ENCODE results near the gene AUTS2. TPM values are rescaled to one million over a fixed set of nuclear protein-coding genes. Genes with fewer than 3 reads are reported as not detected.

Gene AUTS2
- total and polyA plus RNA-seq, 9 of the 15 experiments (the other 6 are each of a cell fraction or from before 2014, with no cell fraction given) = 0.58 TPM; not detected in 8

GRCh38 chr7:70710651-70711050 is 1112.4 kb downstream of the AUTS2 start (continued):
- no peak for TF ChIP-seq AFF4 (CRISPR knock-in tag; IDR thresholded peaks at IDR 0.05)
- no peak for TF ChIP-seq ZNF253 (CRISPR knock-in tag; conservative IDR thresholded peaks at IDR 0.05)
- TF ChIP-seq, protein P1, sequence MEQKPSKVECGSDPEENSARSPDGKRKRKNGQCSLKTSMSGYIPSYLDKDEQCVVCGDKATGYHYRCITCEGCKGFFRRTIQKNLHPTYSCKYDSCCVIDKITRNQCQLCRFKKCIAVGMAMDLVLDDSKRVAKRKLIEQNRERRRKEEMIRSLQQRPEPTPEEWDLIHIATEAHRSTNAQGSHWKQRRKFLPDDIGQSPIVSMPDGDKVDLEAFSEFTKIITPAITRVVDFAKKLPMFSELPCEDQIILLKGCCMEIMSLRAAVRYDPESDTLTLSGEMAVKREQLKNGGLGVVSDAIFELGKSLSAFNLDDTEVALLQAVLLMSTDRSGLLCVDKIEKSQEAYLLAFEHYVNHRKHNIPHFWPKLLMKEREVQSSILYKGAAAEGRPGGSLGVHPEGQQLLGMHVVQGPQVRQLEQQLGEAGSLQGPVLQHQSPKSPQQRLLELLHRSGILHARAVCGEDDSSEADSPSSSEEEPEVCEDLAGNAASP (IDR thresholded peaks at IDR 0.05) = no peak
- TF ChIP-seq STAT5B (CRISPR knock-in tag; IDR thresholded peaks at IDR 0.05) = no peak

DNA sequence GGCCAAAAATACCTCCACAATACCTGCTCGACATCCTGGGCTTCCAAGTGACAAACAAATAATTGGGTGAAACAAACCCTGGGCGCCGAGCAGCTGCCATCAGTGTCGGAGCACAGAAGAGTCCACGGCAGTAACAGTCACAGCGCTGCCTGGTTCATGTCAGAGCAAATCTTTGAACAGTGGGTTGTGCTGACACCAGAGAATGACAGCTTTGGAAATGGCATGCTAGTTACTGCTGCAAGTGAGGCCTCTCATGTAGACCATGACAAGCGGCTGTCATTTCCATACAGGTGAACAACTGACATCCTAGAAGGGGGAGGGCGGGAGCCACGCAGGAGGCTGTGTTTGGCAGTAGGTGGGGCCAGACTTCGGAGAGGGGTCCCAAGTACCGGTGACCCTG is 1113.2 kb downstream of the AUTS2 start:
- H3K9me3 ChIP-seq (replicated peaks; ENCODE audit: control insufficient read depth, insufficient read depth, low read depth, low read length) = no peaks in the 10 kb centered on the region
- in situ Hi-C loops (cut with MboI) = no loop called here
- ChIA-PET POLR2A (no interaction called here), CTCF (ENCODE audit: low intra/inter-chr PET ratio) (no interaction called here)
- no peaks in the 10 kb centered on the region; the same call in 1 of the 2 replicates for H4K20me1 ChIP-seq (replicated peaks; ENCODE audit: control insufficient read depth, insufficient read depth, low read length)
- no peak for ATAC-seq
- H3K4me3 ChIP-seq = no peak overlapping the region
- H3K79me2 ChIP-seq (ENCODE audit: control insufficient read depth, insufficient read depth, low read length) = no peaks in the 10 kb centered on the region
- BruUV-seq (replicated peaks) = no TSS peak
- H3K27ac ChIP-seq (ENCODE audit: extremely low read depth, low read depth, low read length) = no peak overlapping the region
- peaks cover 4 to 25% of the 10 kb centered on the region in 2 experiments; a peak in 3 of 5 replicates for H3K27me3 ChIP-seq (ENCODE audit: control insufficient read depth in 2 of 2, insufficient read depth in 2 of 2, low read length in 2 of 2)
- no peaks in the 10 kb centered on the region for H3K9me1 ChIP-seq (ENCODE audit: control insufficient read depth, insufficient read depth, low read length)
- no peak overlapping the region for H3K9ac ChIP-seq (ENCODE audit: insufficient read depth in 1 of 2, low read depth in 2 of 2, low read length in 2 of 2)
- no peaks in the 10 kb centered on the region for H3K4me1 ChIP-seq (replicated peaks in 1 of 2; ENCODE audit: control insufficient read depth in 2 of 2, insufficient read depth in 2 of 2, low read length in 2 of 2)
- H3K36me3 ChIP-seq (ENCODE audit: control insufficient read depth, insufficient read depth, low read length) = no peaks in the 10 kb centered on the region
- no peak for FAIRE-seq
- H2AFZ ChIP-seq (ENCODE audit: low read depth, low read length) = no peak overlapping the region
- no peak overlapping the region for H3K4me2 ChIP-seq (ENCODE audit: insufficient read depth, low read length)
- WGBS (ENCODE audit: insufficient coverage, low coverage, missing lambda C conversion rate) = under 1% methylated on average over 11 of the region's 11 CpGs
- no peak for DNase-seq (ENCODE audit: extremely low read depth in 1 of 4, low spot score in 3 of 4)
- intact Hi-C loops (cut with micrococcal nuclease) = no loop called here
- TF ChIP-seq MBD1 (CRISPR knock-in tag; IDR thresholded peaks at IDR 0.05) = no peak
- TF ChIP-seq, protein P2, sequence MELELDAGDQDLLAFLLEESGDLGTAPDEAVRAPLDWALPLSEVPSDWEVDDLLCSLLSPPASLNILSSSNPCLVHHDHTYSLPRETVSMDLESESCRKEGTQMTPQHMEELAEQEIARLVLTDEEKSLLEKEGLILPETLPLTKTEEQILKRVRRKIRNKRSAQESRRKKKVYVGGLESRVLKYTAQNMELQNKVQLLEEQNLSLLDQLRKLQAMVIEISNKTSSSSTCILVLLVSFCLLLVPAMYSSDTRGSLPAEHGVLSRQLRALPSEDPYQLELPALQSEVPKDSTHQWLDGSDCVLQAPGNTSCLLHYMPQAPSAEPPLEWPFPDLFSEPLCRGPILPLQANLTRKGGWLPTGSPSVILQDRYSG (tag; conservative IDR thresholded peaks at IDR 0.05; ENCODE audit: low read depth) = no peak
- TF ChIP-seq RBFOX2 (IDR thresholded peaks at IDR 0.05; ENCODE audit: low read depth, low read length) = no peak
- TF ChIP-seq JUN (IDR thresholded peaks at IDR 0.05; ENCODE audit: borderline replicate concordance, low read depth, low read length) = no peak
- TF ChIP-seq JUN (CRISPR knock-in tag; IDR thresholded peaks at IDR 0.05; ENCODE audit: borderline replicate concordance) = no peak
- no peak for TF ChIP-seq ZNF830 (CRISPR knock-in tag; IDR thresholded peaks at IDR 0.05)
- no peak for TF ChIP-seq RNF219 (CRISPR knock-in tag; IDR thresholded peaks at IDR 0.05)
